B cell (primary cell): ENCODE measurements around the gene DHX38. TPM values are rescaled to one million over a fixed set of nuclear protein-coding genes. Genes with fewer than 3 reads are reported as not detected.

Experiments used
- ATAC-seq: fragments of 200-7000 bp; cut with Tn5 transposase; one replicate; pipeline ENCODE4 v1.10.0; 2021; ENCODE audit warnings: low read depth, mild to moderate bottlenecking, moderate number of reproducible peaks, moderate library complexity
- CTCF ChIA-PET: fragments of 350-600 bp; sonication (Branson Sonifier 250); formaldehyde crosslinking; loops from one replicate; lab custom pipeline; 2021; ENCODE audit warnings: antibody characterized with exemption, inconsistent platforms; lab: Charles Lee
- POLR2A ChIA-PET: fragments of 350-600 bp; sonication (Branson Sonifier 250); formaldehyde crosslinking; loops from one replicate; lab custom pipeline; 2021; ENCODE audit warnings: antibody characterized with exemption; lab: Charles Lee
- DNase-seq: peaks from one replicate; pipeline ENCODE4 v3.0.0; 2013
- H2AFZ ChIP-seq: 2 replicates; pipeline ENCODE4 v1.6.1; 2012; ENCODE audit warnings: mild to moderate bottlenecking, low read depth, low read length; ENCODE audit not compliant: insufficient read depth, poor library complexity, severe bottlenecking
- H3K27ac ChIP-seq, 2 donors: 1 replicate in 1 of 2; 2 replicates in 1 of 2; pipeline ENCODE4 v1.5.1; 2012 to 2013; ENCODE audit warnings: low read length in 2 of 2, mild to moderate bottlenecking in 2 of 2, moderate library complexity in 1 of 2
- H3K27me3 ChIP-seq, 4 experiments: fragments of 200-600 bp in 1 of 4; sonication (generic) in 1 of 4; replicated peaks in 1 of 4; 1 replicate in 2 of 4; 2 replicates in 2 of 4; pipeline versions ENCODE4 v1.6.1 to v1.7.0; 2013 to 2016; ENCODE audit warnings: low read length in 3 of 4, mild to moderate bottlenecking in 2 of 4, mixed read lengths in 1 of 4, moderate library complexity in 1 of 4; ENCODE audit not compliant: insufficient read depth in 4 of 4, control insufficient read depth in 3 of 4; ENCODE audit errors: control extremely low read depth in 1 of 4
- H3K36me3 ChIP-seq, 2 experiments: replicated peaks in 1 of 2; 1 replicate in 1 of 2; 2 replicates in 1 of 2; pipeline versions ENCODE4 v1.6.1 to v1.7.1; 2013; ENCODE audit warnings: low read length in 1 of 2; ENCODE audit not compliant: insufficient read depth in 2 of 2, control insufficient read depth in 1 of 2; ENCODE audit errors: control extremely low read depth in 1 of 2, extremely low read depth in 1 of 2
- H3K4me1 ChIP-seq, 2 donors: fragments of 200-600 bp in 1 of 2; sonication (generic) in 1 of 2; 1 replicate in 1 of 2; 2 replicates in 1 of 2; pipeline versions ENCODE4 v1.5.1 to v1.6.1; 2013 to 2017; ENCODE audit warnings: low read length in 2 of 2; ENCODE audit not compliant: control insufficient read depth in 2 of 2, insufficient read depth in 2 of 2
- H3K4me2 ChIP-seq: replicated peaks from 2 replicates; pipeline ENCODE3; 2012; ENCODE audit warnings: mild to moderate bottlenecking, low read depth, low read length; ENCODE audit not compliant: poor library complexity, severe bottlenecking
- H3K4me3 ChIP-seq, 5 experiments: fragments of 200-600 bp in 1 of 5; sonication (generic) in 1 of 5; 1 replicate in 3 of 5; 2 replicates in 2 of 5; pipeline versions ENCODE4 v1.5.1 to v1.7.0; 2011 to 2016; ENCODE audit warnings: low read length in 4 of 5, mild to moderate bottlenecking in 4 of 5, low read depth in 2 of 5, control low read depth in 1 of 5, moderate library complexity in 1 of 5; ENCODE audit not compliant: insufficient read depth in 1 of 5; ENCODE audit errors: control extremely low read depth in 1 of 5, extremely low read depth in 1 of 5
- H3K79me2 ChIP-seq: fragments of 200-600 bp; sonication (generic); one replicate; pipeline ENCODE4 v1.6.0; 2016; ENCODE audit warnings: low read length; ENCODE audit not compliant: control insufficient read depth, insufficient read depth
- H3K9ac ChIP-seq: fragments of 200-600 bp; sonication (generic); 2 replicates; pipeline ENCODE4 v1.6.1; 2017; ENCODE audit warnings: mild to moderate bottlenecking, low read length, moderate library complexity
- H3K9me3 ChIP-seq, 3 donors: one replicate each; pipeline versions ENCODE4 v1.6.1 to v1.7.1; 2013; ENCODE audit warnings: low read length in 2 of 3; ENCODE audit not compliant: control insufficient read depth in 2 of 3, insufficient read depth in 1 of 3; ENCODE audit errors: control extremely low read depth in 1 of 3
- H4K20me1 ChIP-seq: 2 replicates; pipeline ENCODE4 v1.6.0; 2012; ENCODE audit warnings: mild to moderate bottlenecking, low read length; ENCODE audit not compliant: insufficient read depth, control insufficient read depth, poor library complexity, severe bottlenecking
- H3K27ac Mint-ChIP-seq: one replicate; pipeline ENCODE4 v1.8.0; 2021; ENCODE audit warnings: mixed read lengths
- H3K27me3 Mint-ChIP-seq: one replicate; pipeline ENCODE4 v1.8.0; 2021; ENCODE audit warnings: mixed read lengths
- H3K4me1 Mint-ChIP-seq: one replicate; pipeline ENCODE4 v1.8.0; 2021; ENCODE audit warnings: mixed read lengths
- H3K4me3 Mint-ChIP-seq: one replicate; pipeline ENCODE4 v1.8.0; 2021; ENCODE audit warnings: mixed read lengths
- H3K9me3 Mint-ChIP-seq: one replicate; pipeline ENCODE4 v1.8.0; 2022; ENCODE audit warnings: mixed read lengths; ENCODE audit not compliant: insufficient read depth
- CTCF ChIP-seq: fragments of 200-600 bp; IDR thresholded peaks from one replicate; pipeline ENCODE4 v1.8.0; 2022; ENCODE audit warnings: antibody characterized with exemption, mild to moderate bottlenecking
- EZH2 ChIP-seq: IDR thresholded peaks from 2 replicates; pipeline ENCODE4 v1.6.1; 2012; ENCODE audit warnings: borderline replicate concordance, low read depth, mild to moderate bottlenecking, moderate library complexity, low read length; ENCODE audit not compliant: insufficient read depth, poor library complexity, severe bottlenecking
- WGBS: methylation state at CpG from one replicate; pipeline ENCODE4 v1.1.5; 2013; ENCODE audit warnings: missing lambda C conversion rate; ENCODE audit not compliant: insufficient coverage; 5-methylcytosine and 5-hydroxymethylcytosine counted together
- intact Hi-C: fragments of 100-400 bp; cut with micrococcal nuclease; formaldehyde crosslinking; loops from one replicate; pipeline ENCODE4 v1.10.0; 2022
- polyA plus RNA-seq: library from polyadenylated mRNA; depleted of rRNA; stranded (reverse); fragments of >200 nt; gene quantifications from 2 replicates; pipeline ENCODE4 v1.2.3, GENCODE V29; 2012
- total RNA-seq, 2 donors: library from RNA; stranded (reverse); fragments of 120-200 nt in 1 of 2; gene quantifications; 1 replicate in 1 of 2; 2 replicates in 1 of 2; pipeline versions ENCODE4 v1.2.3 to v1.2.4, GENCODE V29; 2013 to 2022

DHX38 gene
- total and polyA plus RNA-seq, 2 donors (not counting 1 experiment from before 2014, with no cell fraction given): 98.2 to 114 TPM

- H3K4me1 ChIP-seq: no peaks in the 10 kb centered on the region
- no peaks in the 10 kb centered on the region for H3K9me3 ChIP-seq
- no peak for TF ChIP-seq EZH2
- no peak for TF ChIP-seq CTCF
- Mint-ChIP-seq H3K4me3 (no peak overlapping the region), H3K4me1 (no peaks in the 10 kb centered on the region), H3K27me3 (no peaks in the 10 kb centered on the region), H3K9me3 (no peaks in the 10 kb centered on the region), H3K27ac (no peak overlapping the region)
- H3K4me2 ChIP-seq: no peak overlapping the region
- CTCF ChIA-PET: interaction anchor here (1.9 kb wide), 1 partner anchor 10 kb away, joined by 6 read pairs; no protein-coding TSS in a partner anchor
- no peak overlapping the region for H3K9ac ChIP-seq
- no peaks in the 10 kb centered on the region for H3K36me3 ChIP-seq
- H4K20me1 ChIP-seq: no peaks in the 10 kb centered on the region
- no peaks in the 10 kb centered on the region for H3K27me3 ChIP-seq
- ATAC-seq: no peak
- POLR2A ChIA-PET: no interaction called here
- no peak overlapping the region for H2AFZ ChIP-seq
- DNase-seq: no peak
- WGBS: 100% methylated on average over 1 of the region's 2 CpGs
- no peak overlapping the region for H3K27ac ChIP-seq
- no peaks in the 10 kb centered on the region for H3K79me2 ChIP-seq
- no peak overlapping the region for H3K4me3 ChIP-seq
- intact Hi-C loops: no loop called here
Measured at GRCh38 chr16:72134507-72134906, 40.9 kb downstream of the DHX38 start.

- 91% methylated on average over 15 of the region's 15 CpGs for WGBS
- H3K4me3 Mint-ChIP-seq: no peak overlapping the region
- ATAC-seq: no peak
Measured at GRCh38 chr16:72137380-72138063, 43.9 kb downstream of the DHX38 start.

More at GRCh38 chr16:72137380-72138063, 43.9 kb downstream of the DHX38 start:
- H3K9ac ChIP-seq: no peak overlapping the region
- H3K27me3 ChIP-seq: no peaks in the 10 kb centered on the region
- no peak overlapping the region for H2AFZ ChIP-seq
- no peaks in the 10 kb centered on the region for H3K27me3 Mint-ChIP-seq
- no peak for DNase-seq
- no peaks in the 10 kb centered on the region for H3K9me3 Mint-ChIP-seq
- intact Hi-C loops: no loop called here
- no peak overlapping the region for H3K27ac ChIP-seq
- H3K4me1 Mint-ChIP-seq: no peaks in the 10 kb centered on the region
- ChIA-PET POLR2A (no interaction called here), CTCF (no interaction called here)
- H3K27ac Mint-ChIP-seq: no peak overlapping the region
- H3K4me3 ChIP-seq: no peak overlapping the region
- H4K20me1 ChIP-seq: no peaks in the 10 kb centered on the region
- no peaks in the 10 kb centered on the region for H3K9me3 ChIP-seq
- H3K4me2 ChIP-seq: no peak overlapping the region
- H3K4me1 ChIP-seq: no peaks in the 10 kb centered on the region
- H3K36me3 ChIP-seq: no peaks in the 10 kb centered on the region
- H3K79me2 ChIP-seq: no peaks in the 10 kb centered on the region
- TF ChIP-seq CTCF (no peak), EZH2 (no peak)
